Activated CD4-positive, CD25-positive, alpha-beta regulatory T cell treated with anti-CD3 and anti-CD28 coated beads, Interleukin-2, amount 50 U/mL, for 72 hours (primary cell): ENCODE data around the gene DDIAS.
"Not testable (repeated sequence)": the region's sequence is repeated elsewhere in the genome, so short reads cannot be mapped to it uniquely, and the experiment has no call there.

Experiments used
- DNase-seq: peaks from one replicate; pipeline ENCODE4 v3.0.0; 2021

The DDIAS gene, protein sequence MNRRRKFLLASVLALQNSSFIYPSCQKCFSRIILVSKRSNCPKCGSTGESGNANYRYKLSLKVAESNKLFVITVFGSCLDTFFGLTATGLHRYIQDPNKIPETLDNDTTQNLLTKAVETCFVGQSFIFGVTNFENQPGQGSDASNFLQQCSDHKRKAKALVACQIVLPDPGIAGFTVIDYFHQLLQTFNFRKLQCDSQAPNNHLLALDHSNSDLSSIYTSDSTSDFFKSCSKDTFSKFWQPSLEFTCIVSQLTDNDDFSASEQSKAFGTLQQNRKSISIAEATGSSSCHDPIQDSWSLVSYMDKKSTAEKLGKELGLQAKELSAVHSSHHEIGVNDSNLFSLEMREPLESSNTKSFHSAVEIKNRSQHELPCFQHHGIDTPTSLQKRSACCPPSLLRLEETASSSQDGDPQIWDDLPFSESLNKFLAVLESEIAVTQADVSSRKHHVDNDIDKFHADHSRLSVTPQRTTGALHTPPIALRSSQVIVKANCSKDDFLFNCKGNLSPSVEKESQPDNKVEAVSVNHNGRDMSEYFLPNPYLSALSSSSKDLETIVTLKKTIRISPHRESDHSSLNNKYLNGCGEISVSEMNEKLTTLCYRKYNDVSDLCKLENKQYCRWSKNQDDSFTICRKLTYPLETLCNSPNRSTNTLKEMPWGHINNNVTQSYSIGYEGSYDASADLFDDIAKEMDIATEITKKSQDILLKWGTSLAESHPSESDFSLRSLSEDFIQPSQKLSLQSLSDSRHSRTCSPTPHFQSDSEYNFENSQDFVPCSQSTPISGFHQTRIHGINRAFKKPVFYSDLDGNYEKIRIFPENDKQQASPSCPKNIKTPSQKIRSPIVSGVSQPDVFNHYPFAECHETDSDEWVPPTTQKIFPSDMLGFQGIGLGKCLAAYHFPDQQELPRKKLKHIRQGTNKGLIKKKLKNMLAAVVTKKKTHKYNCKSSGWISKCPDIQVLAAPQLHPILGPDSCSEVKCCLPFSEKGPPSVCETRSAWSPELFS

DNA sequence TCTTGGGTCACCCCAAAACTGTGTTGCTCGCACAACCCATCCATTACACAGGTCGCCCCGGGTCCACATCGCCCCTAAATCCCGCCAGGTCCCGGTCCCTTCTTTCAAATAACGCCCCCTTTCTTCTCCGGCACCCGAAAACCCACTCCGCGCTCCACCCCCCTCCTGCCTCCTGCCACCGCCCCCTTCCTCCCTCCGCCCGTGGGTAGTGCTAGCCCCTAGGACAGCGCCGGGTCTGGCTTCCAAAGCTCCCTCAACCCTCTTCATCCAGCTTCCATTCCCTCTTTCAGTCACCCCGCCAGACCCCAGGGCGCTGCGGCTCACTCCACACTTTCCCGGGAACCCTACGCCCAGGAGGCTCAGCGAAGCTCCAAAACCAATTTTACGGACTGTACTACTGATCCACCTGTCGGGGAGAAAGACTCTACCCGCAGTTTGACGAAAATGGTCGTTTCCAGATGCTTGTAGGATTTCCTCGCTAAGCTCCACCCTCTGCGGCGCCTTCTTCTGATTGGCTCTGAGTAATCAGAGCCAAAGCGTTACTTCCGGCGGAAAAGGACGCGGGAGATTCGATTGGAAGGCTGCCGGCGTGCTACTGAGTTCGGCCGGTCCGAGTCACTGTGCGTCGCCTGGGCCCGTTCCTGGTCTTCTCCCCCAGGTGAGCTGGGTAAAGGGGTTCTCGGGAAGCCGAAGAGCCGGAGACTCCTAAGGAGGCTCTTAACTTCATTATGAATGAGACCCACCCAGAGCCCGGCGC is at the start of gene DDIAS:
Gene DDIAS (plus strand): TSS at position 572 of the 757 bp plus-strand sequence. CDS start 13,003 bp downstream, outside the sequence.
- peak; percentile 88 for DNase-seq

DNA sequence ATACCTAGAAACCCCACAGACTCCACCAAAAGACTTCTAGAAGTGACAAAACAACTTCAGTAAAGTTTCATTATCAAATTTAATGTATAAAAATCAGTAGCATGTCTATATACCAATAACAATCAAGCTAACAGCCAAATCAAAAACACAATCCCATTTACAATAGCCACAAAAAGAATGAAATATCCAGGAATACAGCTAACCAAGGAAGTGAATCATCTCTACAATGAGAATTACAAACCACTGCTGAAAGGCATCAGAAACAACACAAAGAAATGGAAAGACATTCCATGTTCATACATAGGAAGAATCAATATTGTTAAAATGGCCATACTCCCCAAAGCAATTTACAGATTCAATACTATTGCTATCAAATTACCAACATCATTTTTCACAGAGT is 47.3 kb upstream of the DDIAS start:
- no peak for DNase-seq

DNA sequence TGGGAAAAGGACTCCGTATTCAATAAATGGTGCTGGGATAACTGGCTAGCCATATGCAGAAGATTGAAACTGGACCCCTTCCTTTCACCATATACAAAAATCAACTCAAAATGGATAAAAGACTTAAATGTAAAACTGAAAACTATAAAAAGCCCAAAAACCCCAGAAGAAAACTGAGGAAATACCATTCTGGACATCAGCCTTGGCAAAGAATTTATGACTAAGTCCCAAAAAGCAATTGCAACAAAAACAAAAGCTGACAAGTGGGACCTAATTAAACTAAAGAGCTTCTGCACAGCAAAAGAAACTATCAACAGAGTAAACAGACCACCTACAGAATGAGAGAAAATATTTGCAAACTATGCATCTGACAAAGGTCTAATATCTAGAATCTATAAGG is 46.6 kb upstream of the DDIAS start:
- DNase-seq = not testable (repeated sequence)

DNA sequence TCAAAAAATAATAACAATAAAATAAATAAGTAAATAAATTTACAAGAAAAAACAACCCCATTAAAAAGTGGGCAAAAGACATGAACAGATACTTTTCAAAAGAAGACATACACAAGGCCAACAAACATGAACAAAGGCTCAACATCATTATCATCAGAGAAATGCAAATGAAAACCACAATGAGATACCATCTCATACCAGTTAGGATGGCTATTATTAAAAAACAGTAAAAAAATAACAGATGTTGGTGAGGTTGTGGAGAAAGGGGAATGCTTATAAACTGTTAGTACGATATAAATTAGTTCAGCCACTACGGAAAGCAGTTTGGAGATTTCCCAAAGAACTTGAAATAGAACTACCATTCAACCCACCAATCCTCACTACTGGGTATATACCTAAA is 45.9 kb upstream of the DDIAS start:
- DNase-seq = no peak

DNA sequence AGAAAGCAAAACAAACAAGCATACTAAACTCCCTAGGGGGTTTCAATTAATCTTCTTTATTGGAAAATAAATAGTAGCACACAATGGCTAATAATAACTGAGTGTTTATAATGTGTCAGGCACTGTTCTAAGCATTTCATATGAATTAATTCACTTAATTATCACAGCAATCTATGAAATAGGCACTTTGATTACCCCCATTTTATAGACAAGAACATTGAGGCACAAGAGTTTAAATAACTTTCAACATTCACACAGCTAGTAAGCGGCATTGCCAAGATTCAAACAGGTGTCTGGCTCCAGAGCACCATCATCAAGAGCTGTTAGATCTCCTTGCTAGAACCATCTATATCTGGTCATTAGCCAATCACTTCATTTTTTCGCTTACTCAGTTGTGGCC is 44.4 kb upstream of the DDIAS start:
- DNase-seq = no peak

DNA sequence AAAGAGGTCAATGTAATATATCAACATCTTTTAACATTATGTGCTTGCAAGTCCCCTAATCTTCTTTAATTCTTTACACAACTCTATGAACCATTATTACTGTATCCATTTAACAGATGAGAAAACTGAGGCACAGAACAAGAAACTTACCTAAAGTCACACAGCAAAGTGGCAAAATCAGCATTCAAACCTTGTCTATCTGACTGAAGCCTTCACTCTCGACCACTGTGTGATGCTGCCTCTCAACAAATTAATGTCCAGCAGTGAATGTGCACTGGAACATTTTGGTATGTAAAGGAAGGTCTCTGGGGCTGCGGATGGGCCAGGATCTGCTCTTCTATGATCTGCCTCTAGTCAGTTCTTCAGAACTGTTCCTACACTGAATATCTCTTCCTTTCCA is 43.4 kb upstream of the DDIAS start:
- no peak for DNase-seq

DNA sequence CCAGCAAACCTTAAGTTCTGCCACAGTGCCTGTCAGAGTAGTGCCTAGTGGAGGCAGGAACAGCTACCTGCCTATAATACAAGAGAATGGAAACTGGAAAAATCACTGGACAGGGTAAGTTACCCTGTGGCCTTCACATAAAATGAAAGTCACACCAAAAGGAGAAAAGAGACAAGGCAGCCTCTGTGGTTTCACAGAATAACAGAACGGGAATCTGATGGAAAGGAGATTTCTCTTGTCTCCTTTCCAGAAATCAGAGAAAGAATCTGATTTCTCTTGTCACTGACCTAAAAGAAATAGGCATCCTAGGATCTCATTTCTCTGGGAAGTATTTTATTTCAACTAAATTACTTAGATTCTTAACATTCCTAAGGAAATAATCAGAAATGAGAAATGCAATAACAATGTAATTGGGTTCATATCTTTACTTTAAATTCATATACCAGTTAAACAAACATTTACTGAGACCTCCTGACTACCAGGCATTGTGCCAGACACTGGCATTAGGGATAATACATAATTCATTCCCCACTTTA is 42.9 kb upstream of the DDIAS start:
- no peak for DNase-seq

DNA sequence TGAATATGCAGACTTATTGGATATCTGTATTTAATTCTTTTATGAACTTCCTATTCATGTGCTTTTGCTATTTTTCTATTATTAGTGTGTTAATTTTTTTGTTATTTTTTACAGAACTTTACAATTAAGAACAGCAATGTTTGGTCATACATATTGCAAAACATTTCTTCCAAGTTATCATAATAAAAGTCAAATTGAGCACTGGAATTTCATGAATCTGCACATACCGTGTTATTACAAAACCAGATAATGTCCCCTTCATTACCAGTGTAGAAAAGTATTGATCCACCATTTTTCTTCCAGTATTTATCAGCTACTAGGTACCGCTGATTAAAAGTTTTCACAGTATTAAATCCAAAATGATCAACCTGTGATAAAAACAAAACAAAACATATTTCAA is 41.8 kb upstream of the DDIAS start:
- DNase-seq = no peak

DNA sequence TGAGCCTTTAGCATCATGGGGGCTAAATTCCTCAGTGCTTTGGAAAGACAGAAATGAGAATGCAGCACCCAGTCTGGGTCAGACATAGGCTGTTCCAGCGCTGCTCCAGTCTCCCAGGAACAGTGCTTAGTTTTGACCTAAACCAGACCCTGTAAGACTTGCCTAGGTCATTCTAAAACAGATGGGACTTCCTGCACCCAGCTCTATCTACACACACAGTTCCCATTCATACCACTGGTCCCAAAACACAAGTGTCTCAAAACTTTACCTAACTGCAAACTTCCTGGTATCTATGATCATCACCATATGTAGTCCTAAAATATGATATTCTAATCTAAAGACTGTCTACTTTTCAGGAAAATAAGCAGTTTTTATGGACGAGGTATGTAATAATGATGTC is 39.2 kb upstream of the DDIAS start:
- DNase-seq = no peak

DNA sequence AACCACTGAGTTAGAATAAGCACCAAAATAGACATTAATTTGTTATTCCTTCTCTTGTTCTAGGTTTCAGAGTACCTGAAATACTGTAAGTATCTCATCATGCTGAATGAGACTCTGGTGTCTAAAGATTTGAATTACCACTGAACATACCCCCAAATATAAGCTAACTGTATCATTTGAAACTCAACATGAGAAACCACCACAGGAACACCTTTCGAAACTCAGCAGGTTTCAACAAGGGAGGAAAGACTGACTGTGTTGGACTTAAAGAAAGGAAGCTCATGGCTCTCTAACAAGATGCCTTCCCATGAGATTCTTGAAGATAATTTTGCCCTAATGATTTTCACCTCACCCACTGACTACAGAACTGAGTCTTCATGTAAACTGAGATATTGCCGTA is 38.3 kb upstream of the DDIAS start:
- DNase-seq = no peak

DNA sequence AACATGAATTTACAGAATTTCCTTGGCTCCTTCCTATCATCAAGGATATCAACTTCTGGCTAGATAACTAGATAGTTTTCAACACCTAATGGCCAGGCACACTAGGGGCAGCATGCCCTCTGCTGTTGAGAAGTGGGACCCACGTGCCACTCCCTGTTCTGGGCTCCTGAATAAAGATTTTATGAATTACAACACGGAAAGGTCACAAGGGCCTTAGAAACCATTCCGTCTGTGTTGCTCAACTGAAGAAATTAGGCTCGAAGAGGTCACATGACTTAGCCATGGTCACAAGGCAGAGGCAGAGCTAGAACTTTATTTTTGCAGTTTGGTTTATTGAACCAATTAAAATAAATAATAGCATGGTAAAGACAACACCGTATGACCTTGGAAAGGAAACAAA is 37.3 kb upstream of the DDIAS start:
- DNase-seq = no peak

DNA sequence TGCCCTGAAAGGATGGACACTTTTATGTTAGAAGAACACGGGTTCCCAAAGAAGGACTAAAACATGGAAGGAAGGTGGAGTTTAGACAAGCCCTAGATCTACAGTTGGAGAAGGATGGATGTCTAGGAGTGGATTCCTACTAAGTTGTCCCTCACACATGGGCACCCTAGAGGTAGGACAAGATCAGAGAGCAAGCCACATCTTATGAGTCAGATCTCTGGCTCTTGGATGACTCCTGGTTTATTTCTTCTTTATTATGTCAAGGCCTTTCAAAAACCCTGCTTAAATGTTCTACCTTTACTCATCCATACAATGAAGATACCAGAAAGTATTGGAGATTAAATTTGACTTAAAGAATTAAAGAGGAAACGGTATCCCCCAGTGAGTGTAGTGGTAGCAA is 35.7 kb upstream of the DDIAS start:
- DNase-seq = no peak

DNA sequence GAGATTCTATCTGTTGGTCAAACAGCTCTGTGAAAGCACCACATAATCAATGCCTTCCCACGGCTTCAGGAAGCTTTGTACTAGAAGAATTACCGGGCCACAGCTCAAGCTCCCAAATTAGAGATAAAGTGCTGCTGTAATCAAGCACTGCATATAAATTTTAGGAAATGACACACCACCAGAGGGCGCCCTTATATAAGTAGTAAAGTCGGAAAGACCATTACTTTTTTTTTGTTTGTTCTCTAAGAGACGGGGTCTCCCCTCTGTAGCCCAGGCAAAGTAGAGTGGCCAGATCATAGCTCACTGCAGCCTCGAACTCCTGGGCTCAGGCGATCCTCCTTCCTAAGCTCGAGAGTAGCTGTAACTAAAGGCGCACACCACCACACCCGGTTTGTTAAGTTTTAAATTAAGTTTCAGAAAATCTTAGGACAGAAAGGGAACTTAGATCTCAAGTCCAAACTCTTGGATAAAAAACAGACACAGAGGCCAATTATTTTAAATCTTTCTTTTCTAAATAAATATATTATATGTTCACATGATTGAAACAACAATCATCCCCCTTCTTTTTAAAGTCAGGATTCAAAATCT is 33.9 kb upstream of the DDIAS start:
- DNase-seq = peak; percentile 74

DNA sequence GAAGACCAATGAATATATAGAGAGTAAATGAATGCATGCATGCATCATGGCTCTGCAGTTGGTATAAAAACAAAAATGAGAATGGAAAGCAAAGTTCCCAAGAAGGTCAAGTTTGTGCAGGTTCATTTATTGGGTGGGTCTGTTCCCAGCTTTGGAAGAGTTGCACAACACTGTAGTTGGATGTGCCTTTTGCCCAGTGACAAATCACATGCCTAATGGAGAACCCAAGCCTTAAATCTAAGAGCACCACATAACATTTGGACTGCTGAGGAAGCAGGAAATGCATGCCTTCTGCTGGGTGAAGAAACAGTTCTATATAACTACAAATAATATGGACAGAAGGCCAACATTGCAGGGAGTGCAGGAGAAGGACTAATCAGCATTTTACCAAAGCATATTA is 31.9 kb upstream of the DDIAS start:
- no peak for DNase-seq

DNA sequence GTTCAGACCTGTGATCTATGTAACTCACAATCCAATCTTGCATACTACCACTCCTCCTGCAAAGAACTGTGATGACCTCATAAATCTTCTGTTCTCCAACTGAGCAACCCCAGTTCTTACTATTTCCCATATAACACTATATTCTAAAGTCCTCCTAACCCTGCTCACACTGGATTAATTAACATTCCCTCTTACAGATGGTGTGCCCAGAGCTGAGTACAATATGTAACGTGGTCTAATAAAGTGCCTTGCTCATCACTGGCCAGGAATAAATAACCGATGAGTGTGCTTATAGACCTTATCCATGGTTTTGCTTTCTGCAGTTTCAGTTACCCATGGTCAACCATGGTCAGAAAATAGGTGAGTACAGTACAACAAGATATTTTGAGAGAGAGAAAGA is 29.9 kb upstream of the DDIAS start:
- no peak for DNase-seq

DNA sequence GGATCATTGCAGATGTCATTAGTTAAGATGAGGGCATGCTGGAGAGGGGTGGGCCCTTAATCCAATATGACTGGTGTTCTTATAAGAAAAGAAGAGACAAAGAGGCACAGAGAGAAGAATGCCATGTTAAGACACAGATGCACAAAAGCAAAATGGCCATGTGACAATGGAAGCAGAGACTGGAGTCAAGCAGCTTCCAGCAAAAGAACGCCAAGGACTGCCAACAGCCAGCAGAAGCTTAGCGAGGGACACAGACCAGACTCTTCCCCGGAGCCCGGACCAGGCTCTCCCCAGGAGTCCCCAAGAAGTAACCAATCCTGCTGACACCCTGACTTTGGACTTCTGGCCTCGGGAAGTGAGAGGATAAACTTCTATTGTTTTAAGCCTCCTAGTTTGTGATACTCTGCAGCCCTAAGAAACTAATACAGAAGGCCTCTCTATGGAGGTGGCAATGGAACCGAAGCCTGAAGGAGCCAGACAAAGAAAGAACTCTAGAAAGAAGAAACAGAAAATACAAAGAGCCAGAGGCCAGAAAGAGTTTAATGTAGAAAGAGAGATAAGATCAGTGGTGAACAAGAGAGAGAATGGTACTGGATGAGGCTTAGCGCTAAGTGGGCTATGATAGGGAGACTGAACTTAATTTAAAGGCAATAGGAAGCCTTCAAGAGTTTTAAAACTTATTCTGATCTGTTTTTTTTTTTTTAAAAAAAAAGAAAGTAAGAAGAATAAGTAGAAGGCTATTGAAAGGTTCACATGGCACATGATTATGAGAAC is 29.0 kb upstream of the DDIAS start:
- no peak for DNase-seq

DNA sequence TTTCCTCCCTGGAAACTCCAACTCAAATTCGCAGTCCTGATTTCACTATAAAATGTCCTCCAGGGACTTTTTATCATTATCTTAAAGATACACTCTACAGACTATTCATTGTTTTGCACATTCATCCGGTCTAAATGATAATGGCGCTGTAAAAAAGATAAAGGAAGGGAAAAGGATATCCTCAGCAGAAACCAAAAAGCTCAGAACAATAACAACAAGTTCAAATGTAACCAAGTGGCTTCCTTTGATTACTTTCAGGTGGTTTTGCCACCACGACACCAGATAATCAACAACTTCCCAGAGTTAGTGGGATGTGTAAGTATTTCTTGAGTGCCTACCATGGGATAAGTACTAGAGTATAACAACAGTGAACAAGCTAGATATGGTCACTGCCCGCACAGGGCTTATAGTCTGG is 27.6 kb upstream of the DDIAS start:
- DNase-seq = no peak

DNA sequence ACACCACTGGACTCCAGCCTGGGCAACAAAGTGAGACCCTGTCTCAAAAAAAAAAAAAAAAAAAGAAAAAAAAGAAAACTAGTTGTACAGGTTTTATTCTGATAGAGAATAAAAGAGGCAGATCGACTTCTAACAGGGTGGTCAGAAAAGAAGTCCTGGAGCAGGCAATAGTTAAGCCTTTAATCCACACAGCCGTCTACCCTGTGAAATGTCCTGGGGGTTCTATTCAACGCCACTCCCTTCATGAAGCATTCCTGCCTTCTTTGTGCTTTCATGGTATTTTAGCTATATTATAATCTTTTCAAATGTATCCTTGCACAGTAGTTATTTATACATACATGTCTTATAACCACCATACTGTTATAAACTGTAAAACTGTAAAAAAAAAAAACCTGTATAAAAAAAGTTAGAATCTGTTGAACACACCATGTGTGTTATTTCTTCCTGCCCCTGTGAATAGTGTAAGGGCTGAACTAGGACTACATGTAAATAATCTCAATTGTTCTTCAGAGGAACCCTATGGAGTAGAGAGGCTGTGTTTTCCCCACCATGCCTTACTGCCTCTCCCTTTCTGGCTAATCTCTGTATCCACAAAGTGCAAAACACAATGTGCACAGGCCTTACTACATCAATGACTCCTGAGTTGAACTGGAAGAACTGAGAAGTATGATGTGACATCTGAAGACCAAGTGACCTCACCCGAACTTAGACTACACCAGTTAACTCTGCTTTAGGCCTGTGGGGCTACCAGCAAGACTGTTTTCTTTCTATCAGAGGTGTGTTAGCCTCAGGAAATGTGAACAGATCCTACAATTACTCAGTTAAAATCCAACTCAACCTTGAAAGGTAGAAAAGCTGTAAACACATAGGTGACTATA is 26.7 kb upstream of the DDIAS start:
- no peak for DNase-seq

DNA sequence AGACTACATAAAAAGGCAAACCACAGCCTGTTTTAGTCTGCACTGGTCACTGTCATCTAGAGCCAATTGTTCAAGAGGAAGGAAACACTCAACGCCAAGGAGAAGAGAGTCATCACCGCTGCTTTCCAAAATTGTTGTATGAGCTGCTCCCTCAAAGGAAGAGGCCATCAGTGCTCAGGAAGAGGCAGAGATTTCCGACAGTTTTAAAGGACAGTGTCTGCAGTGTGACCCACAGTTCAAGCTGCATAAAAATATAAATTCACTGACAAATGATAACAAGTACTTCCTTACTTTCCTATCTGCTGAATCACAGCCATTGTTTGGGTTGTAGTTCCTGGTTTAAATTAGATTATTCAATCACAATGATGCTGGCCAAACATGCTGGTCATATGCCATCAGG is 17.7 kb upstream of the DDIAS start:
- no peak for DNase-seq

DNA sequence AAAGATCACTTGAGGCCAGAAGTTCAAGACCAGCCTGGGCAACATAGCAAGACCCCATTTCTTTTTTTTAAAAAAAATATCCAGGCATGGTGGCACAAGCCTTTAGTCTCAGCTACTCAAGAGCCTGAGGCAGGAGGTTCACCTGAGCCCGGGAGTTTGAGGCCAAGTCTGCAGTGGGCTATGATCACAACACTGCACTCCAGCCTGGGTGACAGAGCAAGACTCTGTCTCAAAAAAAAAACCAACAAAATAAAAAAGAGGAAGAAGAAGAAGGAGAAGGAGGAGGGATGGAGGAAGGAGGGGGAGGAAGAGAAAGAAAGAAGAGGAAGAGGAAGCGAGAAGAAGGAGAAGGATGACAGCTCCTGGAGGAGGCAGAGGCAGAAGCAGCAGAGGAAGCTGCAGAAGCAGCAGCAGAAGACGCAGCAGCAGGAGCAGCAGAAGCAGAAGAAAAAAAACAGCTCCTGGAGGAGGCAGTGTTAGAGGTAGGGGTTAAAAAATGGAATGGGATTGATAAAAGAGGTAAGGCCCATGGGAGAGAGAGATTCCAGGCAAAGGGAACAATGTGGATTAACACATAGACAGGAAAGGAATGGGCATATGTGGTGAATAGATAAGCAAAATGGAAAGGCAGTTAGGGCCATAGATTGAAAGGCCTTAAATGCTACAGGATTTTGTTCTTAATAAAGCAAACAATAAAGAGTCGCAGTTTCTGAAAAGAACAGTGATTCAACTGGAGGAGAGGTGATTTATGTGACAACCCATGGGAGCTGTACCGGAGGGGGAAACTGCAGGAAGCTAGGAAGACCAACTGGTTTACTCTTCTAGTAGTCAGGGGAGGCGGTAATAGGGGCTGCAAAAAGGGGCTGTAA is 12.2 kb upstream of the DDIAS start:
- DNase-seq = no peak
